Heart right ventricle (tissue), 16 donors: ENCODE results near the gene MTMR4. TPM values are rescaled to one million over a fixed set of nuclear protein-coding genes. Genes with fewer than 3 reads are reported as not detected.

Experiments
- ATAC-seq, 8 donors: fragments of 200-7000 bp; cut with Tn5 transposase; one replicate each; pipeline ENCODE4 v1.9.1; 2020; ENCODE audit warnings: mild to moderate bottlenecking in 8 of 8, moderate library complexity in 8 of 8, moderate number of reproducible peaks in 1 of 8
- DNase-seq, 2 donors: peaks; one replicate each; pipeline ENCODE4 v3.0.0-alpha.2; 2020
- H3K27ac ChIP-seq, 10 donors: fragments of 200-600 bp; sonication (generic) in 2 of 10; one replicate each; pipeline versions ENCODE4 v1.5.0 to v1.8.0; 2020 to 2022; ENCODE audit warnings: mild to moderate bottlenecking in 3 of 10
- H3K27me3 ChIP-seq, 7 donors: fragments of 200-600 bp; one replicate each; pipeline ENCODE4 v1.8.0; 2021 to 2022; ENCODE audit warnings: mild to moderate bottlenecking in 2 of 7
- H3K36me3 ChIP-seq, 9 donors: fragments of 200-600 bp; sonication (generic) in 1 of 9; one replicate each; pipeline versions ENCODE4 v1.5.0 to v1.8.0; 2020 to 2022; ENCODE audit warnings: mild to moderate bottlenecking in 2 of 9
- H3K4me1 ChIP-seq, 9 donors: fragments of 200-600 bp; sonication (generic) in 1 of 9; one replicate each; pipeline versions ENCODE4 v1.5.0 to v1.8.0; 2020 to 2022; ENCODE audit warnings: mild to moderate bottlenecking in 4 of 9
- H3K4me3 ChIP-seq, 10 donors: fragments of 200-600 bp; sonication (generic) in 2 of 10; one replicate each; pipeline versions ENCODE4 v1.5.0 to v1.8.0; 2020 to 2022; ENCODE audit warnings: mild to moderate bottlenecking in 7 of 10, moderate library complexity in 2 of 10
- H3K9me3 ChIP-seq, 11 donors: fragments of 200-600 bp in 10 of 11; sonication (generic) in 2 of 11; one replicate each; pipeline versions ENCODE4 v1.5.0 to v1.8.0; 2013 to 2022; ENCODE audit warnings: mild to moderate bottlenecking in 2 of 11, control low read depth in 1 of 11, moderate library complexity in 1 of 11
- WGBS, 2 donors: extraction: QIAGEN DNeasy Blood & Tissue Kit; methylation state at CpG; one replicate each; pipeline ENCODE4 v1.1.7; 2013; ENCODE audit warnings: inconsistent platforms in 1 of 2; 5-methylcytosine and 5-hydroxymethylcytosine counted together
- intact Hi-C, 10 donors: fragments of 100-400 bp; cut with DNase I; formaldehyde crosslinking; loops; one replicate each; pipeline versions ENCODE4 v1.11.1 to v1.14.2; 2022
- polyA plus RNA-seq, 2 donors: library from polyadenylated mRNA; stranded (reverse); fragments of 200-250 nt; gene quantifications; one replicate each; pipeline ENCODE4 v1.2.3, GENCODE V29; 2013
- total RNA-seq, 10 donors: library from RNA; stranded (reverse); fragmentation: NEBNext Ultra II Directional in 3 of 10; extraction: Animal tissue kit (Norgen Biotek cat#: 25700) in 3 of 10; gene quantifications; one replicate each; pipeline versions ENCODE4 v1.2.1 to v1.2.4, GENCODE V29; 2021 to 2023
- TF ChIP-seq, protein P1 (sequence below), 9 donors: fragments of 200-600 bp; sonication (generic) in 2 of 9; IDR thresholded peaks; one replicate each; pipeline versions ENCODE4 v1.5.0 to v1.8.0; 2021 to 2022; ENCODE audit warnings: antibody characterized with exemption in 9 of 9, mild to moderate bottlenecking in 5 of 9, moderate library complexity in 1 of 9
- donor health status: Arrhythmogenic right ventricular cardiomyopathy.
- donor health status: ischemic (EF 13 %, LVEDD 7.1; RV severe dilation, severe dysfunction).
- donor health status: healthy with polysubstance abuse.
- donor health status: DM: no; HTN: yes; CAD: no.
- donor health status: DM: no; HTN: no; CAD: no.
- donor health status: ischemic (EF 25% LVEDD 6.9; RV normal size, moderate dysfunction).
- donor health status: ischemic (EF 25% LVEDD 5.7; RV mildly dilated, moderate dysfunction).
- donor health status: healthy.
- donor health status: DM: yes; HTN: yes; CAD: no.
- donor health status: Ischemic cardiomyopathy.
- donor health status: ischemic (EF 35%, LVEDD 5.7; RV mildly dilated, moderate dysfunction).
- donor health status: nonischemic (EF 11% LVEDD 7.7; RV severe dilation, severe dysfunction).
- donor health status: DM: yes; HTN: yes; CAD: no.
- donor health status: PGD.
- donor health status: ischemic (EF 29% LVEDD 5.4; RV normal size, mild dysfunction).
- donor health status: nonischemic (EF 23%, LVEDD 6.1; RV moderate dilation, normal function).

MTMR4 gene
- total and polyA plus RNA-seq, 12 donors, result 8.5 to 26.6 (median 15.7) TPM

DNA sequence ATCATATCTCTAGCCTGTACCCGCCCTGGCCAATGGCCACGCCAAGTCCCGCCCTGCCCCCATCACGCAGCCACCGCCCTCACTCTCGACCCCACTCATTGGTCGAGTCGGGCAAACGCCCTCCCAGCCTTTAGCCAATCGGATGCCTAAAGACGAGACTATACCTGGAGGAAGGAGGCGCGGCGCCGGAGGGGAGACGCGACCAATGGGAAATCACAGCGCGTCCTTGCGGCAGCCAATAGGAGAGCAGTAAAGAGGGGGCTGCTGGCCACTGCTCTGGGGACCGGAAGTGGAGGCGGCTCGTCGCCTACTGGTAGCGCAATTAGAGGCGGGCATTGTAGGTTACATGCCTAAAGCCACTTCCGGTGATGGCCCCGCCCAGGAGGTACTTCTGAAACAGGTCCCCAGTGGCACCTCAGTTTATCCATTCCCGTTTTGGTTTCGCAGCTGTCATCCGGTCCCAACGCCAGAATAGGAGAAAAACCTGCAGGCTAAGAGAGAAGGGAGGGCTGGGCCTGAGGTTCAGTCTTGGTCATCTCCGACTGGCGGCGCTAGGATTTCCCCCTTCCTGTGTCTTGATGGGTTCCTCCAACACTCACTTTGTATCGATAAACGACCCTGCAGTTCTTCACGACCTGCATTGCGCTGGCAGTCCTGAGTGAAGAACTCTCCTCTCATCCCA lies 3.6 kb upstream of the MTMR4 start:
- Histone ChIP-seq H3K4me3 (peak overlapping the region; percentile 52 to 96 (median 70)), H3K27me3 (no peaks in the 10 kb centered on the region), H3K36me3 (peaks cover 0 to 27% (median 0%) of the 10 kb centered on the region in 9 donors), H3K4me1 (peaks cover 25 to 63% (median 60%) of the 10 kb centered on the region in 9 donors), H3K27ac (peak overlapping the region; percentile 92 to 98 (median 94)), H3K9me3 (no peaks in the 10 kb centered on the region)
- intact Hi-C loops, result loop anchor here in 7 of 10 donors (1.0 to 10.0 kb wide), 16 partner anchors 59 to 637 kb away; partner anchors contain the start of genes RAD51C (in 5 of the 7), TEX14 (in 5 of the 7), SUPT4H1 (in 2 of the 7) and PRR11 (in 1 of the 7)
- TF ChIP-seq, protein P1, sequence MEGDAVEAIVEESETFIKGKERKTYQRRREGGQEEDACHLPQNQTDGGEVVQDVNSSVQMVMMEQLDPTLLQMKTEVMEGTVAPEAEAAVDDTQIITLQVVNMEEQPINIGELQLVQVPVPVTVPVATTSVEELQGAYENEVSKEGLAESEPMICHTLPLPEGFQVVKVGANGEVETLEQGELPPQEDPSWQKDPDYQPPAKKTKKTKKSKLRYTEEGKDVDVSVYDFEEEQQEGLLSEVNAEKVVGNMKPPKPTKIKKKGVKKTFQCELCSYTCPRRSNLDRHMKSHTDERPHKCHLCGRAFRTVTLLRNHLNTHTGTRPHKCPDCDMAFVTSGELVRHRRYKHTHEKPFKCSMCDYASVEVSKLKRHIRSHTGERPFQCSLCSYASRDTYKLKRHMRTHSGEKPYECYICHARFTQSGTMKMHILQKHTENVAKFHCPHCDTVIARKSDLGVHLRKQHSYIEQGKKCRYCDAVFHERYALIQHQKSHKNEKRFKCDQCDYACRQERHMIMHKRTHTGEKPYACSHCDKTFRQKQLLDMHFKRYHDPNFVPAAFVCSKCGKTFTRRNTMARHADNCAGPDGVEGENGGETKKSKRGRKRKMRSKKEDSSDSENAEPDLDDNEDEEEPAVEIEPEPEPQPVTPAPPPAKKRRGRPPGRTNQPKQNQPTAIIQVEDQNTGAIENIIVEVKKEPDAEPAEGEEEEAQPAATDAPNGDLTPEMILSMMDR (IDR thresholded peaks at IDR 0.05), result peak in 1 of 9 donors; percentile 24
- ATAC-seq (peak; percentile 88 to 94 (median 92)), DNase-seq (peak; percentile 99 to 100)
- WGBS, 2 donors, result 0% methylated on average over 39 of the region's 39 CpGs

DNA sequence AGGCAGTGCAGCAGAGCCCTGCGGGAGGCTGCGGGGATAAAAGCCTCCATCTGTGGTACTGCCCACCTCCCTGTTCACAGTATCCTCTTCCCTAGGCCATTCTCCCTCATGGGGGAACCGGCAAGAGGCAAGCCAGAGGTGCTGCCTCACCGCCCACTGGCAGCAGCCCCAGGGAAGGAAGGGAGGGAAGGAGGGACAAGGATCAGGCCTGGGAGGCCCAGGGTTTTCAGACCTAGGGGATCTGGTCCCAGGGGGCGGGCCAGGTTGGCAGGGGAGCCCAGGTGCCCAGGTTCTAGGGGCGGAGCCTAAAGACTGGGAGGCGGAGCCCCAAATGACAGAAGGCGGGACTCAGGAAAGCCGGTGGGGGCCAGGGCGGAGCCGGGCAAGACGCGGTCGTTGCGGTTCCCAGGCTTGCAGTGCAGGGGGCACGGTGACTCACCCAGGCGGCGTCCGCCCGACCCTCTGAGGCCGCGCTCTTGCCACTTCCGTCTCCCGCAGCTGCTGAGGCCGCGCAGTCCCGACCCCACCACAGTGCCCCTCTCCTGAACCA lies 3.0 kb upstream of the MTMR4 start:
- 1% methylated on average over 27 of the region's 27 CpGs for WGBS, 2 donors
- TF ChIP-seq, protein P1 (IDR thresholded peaks at IDR 0.05), result no peak
- peak in 1 of 8 donors; percentile 29 for ATAC-seq

DNA sequence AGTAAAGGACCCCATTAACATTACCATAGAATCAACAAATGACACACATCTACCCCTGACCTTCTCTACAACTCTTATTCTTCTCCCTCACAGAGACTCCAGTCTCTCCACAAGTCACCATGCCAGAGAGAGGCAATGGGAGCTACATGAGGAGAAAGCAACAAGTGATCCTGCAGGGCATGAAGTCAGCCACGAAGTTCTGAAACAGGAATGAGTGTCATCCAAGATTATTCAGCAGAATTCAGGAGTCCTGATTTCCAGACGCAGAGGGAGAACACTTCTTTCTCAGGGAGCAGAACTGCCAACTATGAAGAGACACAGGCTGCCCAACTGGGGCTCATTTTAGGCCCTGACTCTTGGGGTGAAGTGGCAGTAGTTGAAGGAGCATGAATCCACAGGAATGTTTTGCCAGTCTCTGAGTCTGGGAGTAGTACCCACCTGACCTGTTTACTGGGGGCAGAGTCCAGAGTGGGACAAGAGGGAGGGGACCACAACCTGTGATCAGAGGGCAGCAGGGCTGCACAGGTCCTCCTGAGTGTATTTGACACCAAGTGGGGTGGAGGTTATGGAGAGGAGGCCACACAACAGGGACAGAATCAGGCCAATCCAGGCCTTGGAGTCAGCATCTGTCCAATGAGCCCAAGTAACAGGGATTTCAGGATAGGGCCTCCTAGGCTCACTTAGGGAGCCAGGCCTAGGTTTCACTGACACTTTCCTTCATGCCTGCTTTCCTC lies 2.4 kb upstream of the MTMR4 start:
- intact Hi-C loops, result loop anchor here in 6 of 10 donors (2.0 to 10.0 kb wide), 10 partner anchors 60 to 590 kb away; partner anchors contain the start of genes RAD51C (in 2 of the 6), SUPT4H1 (in 2 of the 6), TEX14 (in 2 of the 6) and TRIM37 (in 1 of the 6)

More for the DNA sequence above, 3.0 kb upstream of the MTMR4 start:
- peak overlapping the region; percentile 84 to 96 (median 92) for H3K27ac ChIP-seq
- H3K36me3 ChIP-seq, result peaks cover 0 to 25% (median 1%) of the 10 kb centered on the region in 9 donors
- no peaks in the 10 kb centered on the region for H3K27me3 ChIP-seq
- H3K4me1 ChIP-seq, result peaks cover 25 to 65% (median 62%) of the 10 kb centered on the region in 9 donors
- no peaks in the 10 kb centered on the region for H3K9me3 ChIP-seq
- intact Hi-C loops, result loop anchor here in 6 of 10 donors (2.0 to 10.0 kb wide), 10 partner anchors 60 to 590 kb away; partner anchors contain the start of genes RAD51C (in 2 of the 6), SUPT4H1 (in 2 of the 6), TEX14 (in 2 of the 6) and TRIM37 (in 1 of the 6)
- DNase-seq, result no peak
- peak overlapping the region; percentile 45 to 96 (median 70) for H3K4me3 ChIP-seq

More for the DNA sequence above, 2.4 kb upstream of the MTMR4 start:
- ATAC-seq, result no peak
- Histone ChIP-seq H3K27ac (peak overlapping the region; percentile 84 to 96 (median 92)), H3K4me3 (peak overlapping the region; percentile 45 to 96 (median 70)), H3K27me3 (no peaks in the 10 kb centered on the region), H3K4me1 (peaks cover 25 to 65% (median 62%) of the 10 kb centered on the region in 9 donors), H3K9me3 (no peaks in the 10 kb centered on the region), H3K36me3 (peaks cover 0 to 27% (median 7%) of the 10 kb centered on the region in 9 donors)
- TF ChIP-seq, protein P1 (IDR thresholded peaks at IDR 0.05), result no peak
- DNase-seq, result no peak
- 51 to 53% methylated on average over 2 of the region's 2 CpGs for WGBS, 2 donors
